AG09319 (cell line): ENCODE results near the gene MRGPRG.

Experiments
- DNase-seq: peaks from one replicate; pipeline ENCODE4 v3.0.0-alpha.2; 2010; ENCODE audit warnings: low read depth; ENCODE audit errors: extremely low read depth
- TF ChIP-seq, protein P1 (sequence below): IDR thresholded peaks from 2 replicates; pipeline ENCODE4 v1.5.1; 2011; ENCODE audit warnings: low read depth, mild to moderate bottlenecking, inconsistent platforms, low read length, moderate library complexity

MRGPRG gene

DNA sequence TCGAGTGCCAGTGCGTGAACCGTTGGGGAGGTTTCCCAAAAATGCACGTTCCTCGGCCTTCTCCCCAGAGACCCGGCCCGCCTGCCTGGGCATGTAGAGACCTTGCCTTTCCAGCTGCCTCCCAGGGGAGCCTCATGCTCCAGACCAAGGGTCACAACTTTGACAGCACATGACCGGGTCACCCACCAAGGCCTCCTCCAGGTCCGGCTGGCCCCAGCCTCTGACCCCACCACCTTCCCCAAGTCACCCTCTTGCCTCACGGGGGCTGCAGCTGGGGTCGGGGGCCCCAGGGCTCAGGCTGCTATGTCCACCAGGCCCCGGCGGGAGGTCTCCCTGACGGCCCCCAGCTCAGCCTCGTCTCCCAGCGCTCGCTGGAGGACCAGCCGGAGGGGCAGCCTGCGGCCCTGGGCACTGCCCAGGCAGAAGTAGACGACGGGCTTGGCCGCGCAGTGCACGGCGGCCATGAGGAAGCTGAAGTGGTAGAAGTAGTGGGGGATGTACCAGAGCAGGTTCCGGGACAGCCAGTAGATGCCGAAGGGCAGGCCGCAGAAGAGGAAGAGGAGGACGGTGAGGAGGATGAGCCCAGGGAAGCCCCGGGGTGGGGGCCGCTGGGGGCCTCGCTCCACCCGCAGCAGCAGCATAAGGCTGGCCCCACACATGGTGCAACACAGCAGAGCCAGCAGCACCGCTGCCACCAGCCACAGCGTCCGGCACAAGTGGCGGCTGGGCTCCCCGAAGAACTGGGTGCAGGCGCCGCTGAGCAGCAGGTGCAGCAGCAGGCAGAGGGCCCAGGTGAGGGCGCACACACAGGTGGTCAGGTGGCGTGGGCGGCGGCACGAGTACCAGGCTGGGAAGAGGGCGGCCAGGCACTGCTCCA, 9.2 kb upstream of the MRGPRG start:
- no peak for DNase-seq
- TF ChIP-seq, protein P1, sequence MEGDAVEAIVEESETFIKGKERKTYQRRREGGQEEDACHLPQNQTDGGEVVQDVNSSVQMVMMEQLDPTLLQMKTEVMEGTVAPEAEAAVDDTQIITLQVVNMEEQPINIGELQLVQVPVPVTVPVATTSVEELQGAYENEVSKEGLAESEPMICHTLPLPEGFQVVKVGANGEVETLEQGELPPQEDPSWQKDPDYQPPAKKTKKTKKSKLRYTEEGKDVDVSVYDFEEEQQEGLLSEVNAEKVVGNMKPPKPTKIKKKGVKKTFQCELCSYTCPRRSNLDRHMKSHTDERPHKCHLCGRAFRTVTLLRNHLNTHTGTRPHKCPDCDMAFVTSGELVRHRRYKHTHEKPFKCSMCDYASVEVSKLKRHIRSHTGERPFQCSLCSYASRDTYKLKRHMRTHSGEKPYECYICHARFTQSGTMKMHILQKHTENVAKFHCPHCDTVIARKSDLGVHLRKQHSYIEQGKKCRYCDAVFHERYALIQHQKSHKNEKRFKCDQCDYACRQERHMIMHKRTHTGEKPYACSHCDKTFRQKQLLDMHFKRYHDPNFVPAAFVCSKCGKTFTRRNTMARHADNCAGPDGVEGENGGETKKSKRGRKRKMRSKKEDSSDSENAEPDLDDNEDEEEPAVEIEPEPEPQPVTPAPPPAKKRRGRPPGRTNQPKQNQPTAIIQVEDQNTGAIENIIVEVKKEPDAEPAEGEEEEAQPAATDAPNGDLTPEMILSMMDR = no peak

DNA sequence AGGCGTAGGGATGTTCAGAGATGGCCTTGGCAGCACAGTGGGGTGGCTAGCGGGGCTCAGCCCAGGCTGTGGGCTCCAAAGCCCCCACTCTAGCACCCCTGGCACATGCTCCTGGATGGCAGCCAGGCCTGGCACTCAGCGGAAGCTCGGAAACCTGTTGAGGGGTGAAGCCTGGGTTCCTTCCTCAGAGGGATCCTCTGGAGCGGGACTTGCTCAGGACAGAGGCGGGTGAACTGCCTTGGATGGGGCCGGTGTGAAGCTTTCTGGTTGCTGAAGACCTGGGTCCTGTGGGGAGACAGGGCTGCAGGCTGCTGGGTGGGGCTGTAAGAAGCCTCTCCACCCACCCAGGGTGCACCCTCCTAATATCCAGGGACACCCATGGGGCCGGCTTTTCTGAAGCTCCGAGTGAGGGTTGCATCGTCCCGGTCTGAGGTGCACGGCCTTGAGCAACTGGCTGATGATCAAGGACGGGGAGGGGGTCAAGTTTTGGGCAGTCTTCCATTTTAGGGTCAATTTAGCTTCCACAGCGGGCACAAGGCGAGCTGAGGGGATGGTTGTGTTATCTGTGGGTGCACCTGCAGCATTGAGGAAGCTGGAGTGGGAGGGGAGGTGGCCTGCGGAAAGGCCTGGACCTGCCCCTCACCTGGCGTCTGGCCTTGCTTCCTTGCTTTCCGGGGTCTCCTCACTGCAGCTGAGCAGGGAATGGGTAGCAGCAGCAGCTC, 8.4 kb upstream of the MRGPRG start:
- TF ChIP-seq, protein P1 = no peak
- DNase-seq = no peak

DNA sequence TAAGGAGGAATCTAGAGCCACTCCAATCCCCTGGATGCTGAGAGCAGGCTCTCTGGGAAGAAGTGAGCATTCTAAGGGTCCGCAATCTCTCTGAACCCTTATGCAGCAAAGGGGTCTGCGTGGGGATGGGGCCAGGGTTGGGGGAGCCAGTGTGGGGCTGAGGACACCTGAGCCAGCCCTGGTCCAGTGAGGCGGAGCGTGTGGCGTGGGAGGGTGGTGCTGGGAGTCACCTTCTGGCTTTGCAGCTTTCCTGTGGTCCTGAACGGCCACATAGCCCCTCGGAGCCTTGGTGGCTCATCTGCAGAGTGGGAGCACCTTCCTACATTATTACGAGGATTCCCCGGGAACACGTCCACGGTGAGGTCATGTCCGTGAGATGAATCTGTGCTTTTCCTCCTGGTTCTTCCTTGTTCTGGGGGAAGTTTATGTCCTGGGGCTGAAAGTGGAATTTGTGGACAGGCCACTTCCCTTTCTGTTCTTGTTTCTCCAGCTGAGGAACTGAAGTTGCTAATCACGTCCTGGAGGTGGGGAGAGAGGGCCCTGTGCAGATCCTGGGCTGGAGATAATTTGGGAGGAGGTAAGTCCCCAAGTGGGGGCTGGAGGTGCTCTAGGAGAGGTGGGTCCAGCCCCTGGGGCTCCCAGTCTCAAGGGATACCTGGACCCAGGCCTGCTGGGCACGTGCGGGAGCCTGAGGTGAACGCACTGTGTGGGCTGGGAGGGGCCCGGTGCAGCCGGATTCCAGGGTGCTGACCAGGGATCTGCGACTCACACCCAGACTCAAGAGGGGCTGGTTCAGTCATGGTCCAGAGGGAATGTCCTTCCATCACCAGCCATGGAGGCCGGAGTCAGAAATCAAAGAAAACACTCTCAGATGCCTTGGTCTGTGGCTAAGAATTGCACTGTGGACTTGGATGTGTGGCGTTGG, 7.5 kb upstream of the MRGPRG start:
- no peak for DNase-seq
- TF ChIP-seq, protein P1 = no peak

DNA sequence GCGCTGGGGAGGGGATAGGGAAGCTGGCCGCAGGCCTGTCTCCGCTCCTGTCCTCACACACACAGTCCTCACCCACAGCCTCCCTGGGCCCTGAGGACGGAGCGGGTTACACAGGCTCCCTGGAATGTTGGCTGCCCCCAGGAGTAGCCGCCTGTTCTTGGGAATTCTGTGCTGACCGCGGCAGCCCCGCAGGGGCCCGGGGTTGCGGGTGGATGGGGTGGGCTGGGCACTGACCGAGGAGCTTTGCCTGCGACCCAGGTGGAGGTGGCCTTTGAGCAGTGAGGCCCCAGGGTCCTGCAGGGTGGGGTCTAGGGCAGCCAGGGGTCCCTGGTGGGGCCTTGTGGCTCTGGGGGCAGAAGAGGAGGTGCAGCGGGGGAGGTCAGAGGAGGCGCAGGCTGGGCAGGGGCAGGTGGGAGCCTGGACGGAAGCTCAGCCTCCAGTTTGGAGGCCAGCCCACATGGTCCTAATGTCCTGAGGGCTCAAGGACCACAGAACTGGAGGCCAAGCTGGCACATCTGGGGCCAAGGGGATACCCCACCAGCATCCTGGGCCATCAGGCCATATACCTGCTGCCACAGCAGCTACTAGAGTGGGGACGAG, 6.6 kb upstream of the MRGPRG start:
- TF ChIP-seq, protein P1 = no peak
- DNase-seq = no peak

DNA sequence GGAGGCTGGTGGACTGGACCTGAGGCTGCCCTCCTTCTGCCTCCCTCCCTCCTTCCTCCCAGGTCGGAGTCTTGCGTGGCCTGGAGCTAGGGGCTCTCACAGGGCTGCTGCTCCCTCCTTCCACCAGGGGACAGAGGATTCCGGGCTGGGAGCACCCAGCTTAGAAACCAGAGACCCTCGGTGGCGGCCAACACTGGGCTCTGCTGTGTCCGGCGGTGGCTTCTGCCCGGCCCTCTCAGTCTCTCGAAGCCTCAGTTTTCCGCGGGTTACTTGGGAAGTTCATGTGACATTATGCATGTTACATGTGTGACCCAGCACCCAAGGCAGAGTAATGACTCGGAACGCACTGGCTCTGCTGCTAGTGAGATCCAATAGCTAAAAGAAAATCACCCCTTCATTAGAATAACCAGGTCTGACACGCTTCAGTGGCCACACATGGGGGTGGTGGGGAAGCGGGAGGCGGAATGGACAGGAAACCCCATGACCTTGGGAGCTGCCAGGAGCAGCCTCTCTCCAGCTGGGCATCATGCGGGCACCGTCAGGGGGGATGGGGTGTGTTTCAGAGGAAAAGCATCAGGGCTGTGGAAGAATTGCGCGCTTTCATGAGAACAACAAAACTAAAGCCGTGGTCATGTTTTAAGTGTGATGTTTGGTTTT, 5.9 kb upstream of the MRGPRG start:
- DNase-seq = no peak
- TF ChIP-seq, protein P1 = no peak

DNA sequence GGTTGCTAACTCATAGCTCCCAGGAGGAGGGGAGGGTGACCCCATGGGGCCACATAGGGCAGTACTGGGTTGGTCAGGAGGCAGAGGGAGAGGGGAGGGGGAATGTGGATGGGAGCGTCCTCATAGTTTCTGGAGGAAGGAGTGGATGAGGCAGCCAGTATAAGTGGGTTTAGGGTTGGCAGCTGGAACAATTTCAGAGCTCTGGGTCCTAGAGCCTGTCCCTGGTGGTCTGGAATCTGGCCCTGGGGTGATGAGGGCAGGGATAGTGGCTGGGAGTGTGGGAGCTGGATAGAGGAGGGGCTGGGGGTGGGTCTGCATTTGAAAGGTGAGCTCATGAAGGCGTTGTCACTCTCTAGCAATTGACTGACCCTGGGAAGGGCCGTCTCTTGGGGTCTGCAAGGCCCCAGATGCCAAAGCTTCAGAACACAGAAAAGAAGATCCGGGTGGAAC, 5.3 kb upstream of the MRGPRG start:
- TF ChIP-seq, protein P1 = no peak
- no peak for DNase-seq
